ENCODE results near the gene DPEP1.

DPEP1 gene

DNA sequence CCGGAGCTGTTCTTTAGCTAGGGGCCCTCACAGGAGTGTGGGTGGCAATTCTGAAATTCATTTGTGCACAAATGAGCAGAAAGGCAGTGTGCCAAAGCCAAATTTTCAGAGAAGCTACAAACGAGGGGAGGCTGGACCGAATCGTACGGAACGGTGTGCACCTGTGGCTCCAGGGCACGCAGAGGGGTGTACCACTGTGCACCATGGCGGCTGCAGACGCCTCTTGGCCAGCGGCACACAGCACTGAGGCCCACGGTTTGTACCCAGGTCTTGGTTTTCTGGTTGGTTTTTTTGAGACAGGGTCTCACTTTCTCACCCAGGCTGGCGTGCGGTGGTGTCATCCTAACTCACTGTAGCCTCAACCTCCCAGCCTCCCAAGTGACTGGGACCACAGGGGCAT is 29.1 kb downstream of the DPEP1 start:
- Histone ChIP-seq H2AFZ (ENCODE audit: low read length) (no peak overlapping the region), H3K4me1 (ENCODE audit: low read length) (no peaks in the 10 kb centered on the region), H3K36me3 (replicated peaks; ENCODE audit: insufficient read depth, low read length) (no peaks in the 10 kb centered on the region), H3K9me3 (replicated peaks; ENCODE audit: insufficient read depth, low read length) (no peaks in the 10 kb centered on the region), H3K9ac (ENCODE audit: low read length) (no peak overlapping the region), H3K79me2 (ENCODE audit: low read length) (no peaks in the 10 kb centered on the region), H3K4me2 (ENCODE audit: low read depth, low read length) (no peak overlapping the region), H3K27me3 (replicated peaks; ENCODE audit: insufficient read depth, low read length) (peaks cover 4% of the 10 kb centered on the region; the same call in 1 of the 2 replicates), H4K20me1 (ENCODE audit: insufficient read depth, low read length) (no peaks in the 10 kb centered on the region), H3K9me2 (replicated peaks; ENCODE audit: insufficient read depth, low read length) (no peaks in the 10 kb centered on the region), H3K27ac (ENCODE audit: low read length) (no peak overlapping the region), H3F3A (ENCODE audit: insufficient read depth, low read length) (no peaks in the 10 kb centered on the region), H3K4me3 (ENCODE audit: low read length) (no peak overlapping the region)
- TF ChIP-seq, protein P1, sequence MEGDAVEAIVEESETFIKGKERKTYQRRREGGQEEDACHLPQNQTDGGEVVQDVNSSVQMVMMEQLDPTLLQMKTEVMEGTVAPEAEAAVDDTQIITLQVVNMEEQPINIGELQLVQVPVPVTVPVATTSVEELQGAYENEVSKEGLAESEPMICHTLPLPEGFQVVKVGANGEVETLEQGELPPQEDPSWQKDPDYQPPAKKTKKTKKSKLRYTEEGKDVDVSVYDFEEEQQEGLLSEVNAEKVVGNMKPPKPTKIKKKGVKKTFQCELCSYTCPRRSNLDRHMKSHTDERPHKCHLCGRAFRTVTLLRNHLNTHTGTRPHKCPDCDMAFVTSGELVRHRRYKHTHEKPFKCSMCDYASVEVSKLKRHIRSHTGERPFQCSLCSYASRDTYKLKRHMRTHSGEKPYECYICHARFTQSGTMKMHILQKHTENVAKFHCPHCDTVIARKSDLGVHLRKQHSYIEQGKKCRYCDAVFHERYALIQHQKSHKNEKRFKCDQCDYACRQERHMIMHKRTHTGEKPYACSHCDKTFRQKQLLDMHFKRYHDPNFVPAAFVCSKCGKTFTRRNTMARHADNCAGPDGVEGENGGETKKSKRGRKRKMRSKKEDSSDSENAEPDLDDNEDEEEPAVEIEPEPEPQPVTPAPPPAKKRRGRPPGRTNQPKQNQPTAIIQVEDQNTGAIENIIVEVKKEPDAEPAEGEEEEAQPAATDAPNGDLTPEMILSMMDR (IDR thresholded peaks at IDR 0.05; ENCODE audit: low read length): no peak
- TF ChIP-seq EZH2 (optimal IDR thresholded peaks at IDR 0.05; ENCODE audit: low read depth, low read length) (no peak), EZH2phosphoT487 (IDR thresholded peaks at IDR 0.05; ENCODE audit: low read length) (no peak)
- no peak for DNase-seq

GRCh38 chr16:89643769-89644300 is 30.4 kb downstream of the DPEP1 start:
- TF ChIP-seq EZH2phosphoT487 (IDR thresholded peaks at IDR 0.05; ENCODE audit: low read length): no peak
- TF ChIP-seq, protein P1 (IDR thresholded peaks at IDR 0.05; ENCODE audit: low read length): no peak
- TF ChIP-seq EZH2 (optimal IDR thresholded peaks at IDR 0.05; ENCODE audit: low read depth, low read length): no peak
- Histone ChIP-seq H3F3A (ENCODE audit: insufficient read depth, low read length) (no peaks in the 10 kb centered on the region), H3K4me3 (ENCODE audit: low read length) (no peak overlapping the region), H3K9ac (ENCODE audit: low read length) (no peak overlapping the region), H3K9me3 (replicated peaks; ENCODE audit: insufficient read depth, low read length) (no peaks in the 10 kb centered on the region), H3K9me2 (replicated peaks; ENCODE audit: insufficient read depth, low read length) (no peaks in the 10 kb centered on the region), H4K20me1 (ENCODE audit: insufficient read depth, low read length) (no peaks in the 10 kb centered on the region), H2AFZ (ENCODE audit: low read length) (no peak overlapping the region), H3K27me3 (replicated peaks; ENCODE audit: insufficient read depth, low read length) (peaks cover 4% of the 10 kb centered on the region; the same call in 1 of the 2 replicates), H3K27ac (ENCODE audit: low read length) (no peak overlapping the region), H3K4me1 (ENCODE audit: low read length) (no peaks in the 10 kb centered on the region), H3K36me3 (replicated peaks; ENCODE audit: insufficient read depth, low read length) (no peaks in the 10 kb centered on the region), H3K4me2 (ENCODE audit: low read depth, low read length) (no peak overlapping the region), H3K79me2 (ENCODE audit: low read length) (no peaks in the 10 kb centered on the region)
- DNase-seq: no peak

- no peaks in the 10 kb centered on the region for H3K9me2 ChIP-seq (replicated peaks; ENCODE audit: insufficient read depth, low read length)
- no peaks in the 10 kb centered on the region for H3K36me3 ChIP-seq (replicated peaks; ENCODE audit: insufficient read depth, low read length)
- H2AFZ ChIP-seq (ENCODE audit: low read length): no peak overlapping the region
- H3K4me3 ChIP-seq (ENCODE audit: low read length): no peak overlapping the region
- no peaks in the 10 kb centered on the region for H3K79me2 ChIP-seq (ENCODE audit: low read length)
- H4K20me1 ChIP-seq (ENCODE audit: insufficient read depth, low read length): no peaks in the 10 kb centered on the region
- DNase-seq: no peak
- H3K27ac ChIP-seq (ENCODE audit: low read length): no peak overlapping the region
- H3K27me3 ChIP-seq (replicated peaks; ENCODE audit: insufficient read depth, low read length): peaks cover 4% of the 10 kb centered on the region; the same call in 1 of the 2 replicates
- no peak overlapping the region for H3K9ac ChIP-seq (ENCODE audit: low read length)
- TF ChIP-seq, protein P1 (IDR thresholded peaks at IDR 0.05; ENCODE audit: low read length): no peak
- no peak for TF ChIP-seq EZH2phosphoT487 (IDR thresholded peaks at IDR 0.05; ENCODE audit: low read length)
- TF ChIP-seq EZH2 (optimal IDR thresholded peaks at IDR 0.05; ENCODE audit: low read depth, low read length): no peak
- H3K4me1 ChIP-seq (ENCODE audit: low read length): no peaks in the 10 kb centered on the region
- H3K4me2 ChIP-seq (ENCODE audit: low read depth, low read length): no peak overlapping the region
- no peaks in the 10 kb centered on the region for H3K9me3 ChIP-seq (replicated peaks; ENCODE audit: insufficient read depth, low read length)
- H3F3A ChIP-seq (ENCODE audit: insufficient read depth, low read length): no peaks in the 10 kb centered on the region
Observed at GRCh38 chr16:89645122-89645521, 31.7 kb downstream of the DPEP1 start.

Measured in MM.1S (cell line).